Lung (tissue), 13 donors: ENCODE results near the gene GATAD2A. TPM values are rescaled to one million over a fixed set of nuclear protein-coding genes. Genes with fewer than 3 reads are reported as not detected.

Experiments
- ATAC-seq: fragments of 200-7000 bp; cut with Tn5 transposase; one replicate; pipeline ENCODE4 v1.9.1; 2020; ENCODE audit warnings: moderate number of reproducible peaks; ENCODE audit not compliant: insufficient read depth, low FRiP score
- DNase-seq, 3 donors: peaks; one replicate each; pipeline ENCODE4 v3.0.0-alpha.2; 2013 to 2017
- H3K27ac ChIP-seq, 2 donors: one replicate each; pipeline ENCODE4 v1.5.1; 2013; ENCODE audit warnings: mild to moderate bottlenecking in 2 of 2, moderate library complexity in 2 of 2, control low read depth in 1 of 2, inconsistent platforms in 1 of 2, low read depth in 1 of 2, low read length in 1 of 2
- H3K27me3 ChIP-seq, 3 donors: one replicate each; pipeline ENCODE4 v1.5.1; 2013; ENCODE audit warnings: low read length in 2 of 3; ENCODE audit not compliant: control insufficient read depth in 3 of 3, insufficient read depth in 3 of 3
- H3K36me3 ChIP-seq, 4 donors: one replicate each; pipeline ENCODE4 v1.5.1; 2013; ENCODE audit warnings: low read length in 4 of 4, mild to moderate bottlenecking in 1 of 4, moderate library complexity in 1 of 4; ENCODE audit not compliant: control insufficient read depth in 4 of 4, insufficient read depth in 4 of 4
- H3K4me1 ChIP-seq, 5 donors: one replicate each; pipeline ENCODE4 v1.5.1; 2013; ENCODE audit warnings: low read length in 5 of 5, mild to moderate bottlenecking in 2 of 5, moderate library complexity in 1 of 5; ENCODE audit not compliant: control insufficient read depth in 5 of 5, insufficient read depth in 5 of 5
- H3K4me3 ChIP-seq: one replicate; pipeline ENCODE4 v1.5.1; 2013; ENCODE audit warnings: mild to moderate bottlenecking, control low read depth, moderate library complexity
- H3K9ac ChIP-seq, 2 donors: one replicate each; pipeline ENCODE4 v1.5.1; 2013; ENCODE audit warnings: low read length in 2 of 2, control low read depth in 1 of 2; ENCODE audit not compliant: insufficient read depth in 1 of 2
- H3K9me3 ChIP-seq, 4 donors: one replicate each; pipeline ENCODE4 v1.5.1; 2013; ENCODE audit warnings: low read length in 3 of 4, mild to moderate bottlenecking in 1 of 4, moderate library complexity in 1 of 4; ENCODE audit not compliant: control insufficient read depth in 4 of 4, insufficient read depth in 3 of 4
- WGBS, 2 donors: extraction: QIAGEN DNeasy Blood & Tissue Kit; methylation state at CpG; one replicate each; pipeline ENCODE4 v1.1.7; 2013; 5-methylcytosine and 5-hydroxymethylcytosine counted together
- polyA plus RNA-seq, 2 donors: library from polyadenylated mRNA; stranded (reverse); fragments of 200-250 nt; gene quantifications; one replicate each; pipeline ENCODE4 v1.2.1, GENCODE V29; 2013
- small RNA-seq: library from RNA; depleted of rRNA; stranded (forward); fragments of <200 nt; gene quantifications from one replicate; pipeline ENCODE3, GENCODE V24; 2014; ENCODE audit warnings: low replicate concordance
- total RNA-seq, 2 donors: library from RNA; depleted of rRNA in 1 of 2; stranded (reverse); fragments of >200 nt in 1 of 2; gene quantifications; one replicate each; pipeline ENCODE4 v1.2.1, GENCODE V29; 2014 to 2021
- TF ChIP-seq, protein P1 (sequence below): IDR thresholded peaks from 2 replicates; pipeline ENCODE4 v1.5.1; 2012; ENCODE audit warnings: mild to moderate bottlenecking; ENCODE audit errors: control extremely low read depth, extremely low read depth
- donor health status: control.
- donor health status: control.
- donor health status: Bipolar disorder and iron deficiency.
- donor health status: healthy.
- donor health status: DM: yes; HTN: yes; CAD: no.

The GATAD2A gene
- total and polyA plus RNA-seq, 4 donors, result 30.6 to 93.7 (median 37.4) TPM

DNA sequence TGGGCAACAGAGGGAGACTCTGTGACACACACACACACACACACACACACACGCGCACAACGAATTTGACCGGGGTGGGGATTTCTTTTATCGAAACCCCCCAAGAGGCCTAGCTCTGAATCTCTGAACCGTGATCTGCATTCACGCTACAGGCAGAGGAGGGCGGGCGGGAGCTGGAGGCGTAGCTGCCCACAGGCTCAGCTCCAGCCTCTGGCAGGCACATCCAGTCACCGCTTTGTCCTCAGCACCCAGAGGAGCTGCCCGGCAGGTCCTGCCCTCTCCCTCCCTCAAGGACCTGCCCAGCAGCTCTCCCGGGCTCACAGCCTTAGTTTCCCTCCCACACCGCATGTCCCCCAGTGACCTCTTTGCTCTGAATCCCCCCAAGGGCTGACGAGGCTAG lies 152.6 kb downstream of the GATAD2A start:
- Histone ChIP-seq H3K36me3 (peaks cover 0 to 6% (median 0%) of the 10 kb centered on the region in 4 donors), H3K4me1 (no peaks in the 10 kb centered on the region), H3K9ac (no peak overlapping the region), H3K27me3 (no peaks in the 10 kb centered on the region), H3K9me3 (no peaks in the 10 kb centered on the region), H3K27ac (no peak overlapping the region), H3K4me3 (no peak overlapping the region)
- ATAC-seq (no peak), DNase-seq (no peak)
- TF ChIP-seq, protein P1, sequence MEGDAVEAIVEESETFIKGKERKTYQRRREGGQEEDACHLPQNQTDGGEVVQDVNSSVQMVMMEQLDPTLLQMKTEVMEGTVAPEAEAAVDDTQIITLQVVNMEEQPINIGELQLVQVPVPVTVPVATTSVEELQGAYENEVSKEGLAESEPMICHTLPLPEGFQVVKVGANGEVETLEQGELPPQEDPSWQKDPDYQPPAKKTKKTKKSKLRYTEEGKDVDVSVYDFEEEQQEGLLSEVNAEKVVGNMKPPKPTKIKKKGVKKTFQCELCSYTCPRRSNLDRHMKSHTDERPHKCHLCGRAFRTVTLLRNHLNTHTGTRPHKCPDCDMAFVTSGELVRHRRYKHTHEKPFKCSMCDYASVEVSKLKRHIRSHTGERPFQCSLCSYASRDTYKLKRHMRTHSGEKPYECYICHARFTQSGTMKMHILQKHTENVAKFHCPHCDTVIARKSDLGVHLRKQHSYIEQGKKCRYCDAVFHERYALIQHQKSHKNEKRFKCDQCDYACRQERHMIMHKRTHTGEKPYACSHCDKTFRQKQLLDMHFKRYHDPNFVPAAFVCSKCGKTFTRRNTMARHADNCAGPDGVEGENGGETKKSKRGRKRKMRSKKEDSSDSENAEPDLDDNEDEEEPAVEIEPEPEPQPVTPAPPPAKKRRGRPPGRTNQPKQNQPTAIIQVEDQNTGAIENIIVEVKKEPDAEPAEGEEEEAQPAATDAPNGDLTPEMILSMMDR, result no peak
- WGBS, 2 donors, result 84 to 87% methylated on average over 15 of the region's 15 CpGs

Small RNAs within 50 kb of the gene (small RNA-seq; reads per million reads assigned to genes)
- gene MIR640, result not detected

Other genes starting within 250 kb of the GATAD2A start
- 1 to 10 TPM in 1 of 2 donors, under 1 TPM in 1; 0.63 to 1.8 TPM for gene MEF2B, start 235.4 kb upstream of the GATAD2A start, total RNA-seq
- gene MEF2B, start 235.4 kb upstream of the GATAD2A start, polyA plus RNA-seq, result under 1 TPM; 0.44 to 0.59 TPM
- 10 to 100 TPM; 10.0 to 41.4 TPM for gene BORCS8, start 213.5 kb upstream of the GATAD2A start, total RNA-seq
- 10 to 100 TPM; 30.9 to 37.5 TPM for gene BORCS8, start 213.5 kb upstream of the GATAD2A start, polyA plus RNA-seq
- 10 to 100 TPM; 46.6 to 97.6 TPM for gene RFXANK, start 213.4 kb upstream of the GATAD2A start, total RNA-seq
- 100 to 1,000 TPM in 1 of 2 donors, 10 to 100 TPM in 1; 99.6 to 148 TPM for gene RFXANK, start 213.4 kb upstream of the GATAD2A start, polyA plus RNA-seq
- 10 to 100 TPM in 1 of 2 donors, 1 to 10 TPM in 1; 4.6 to 18.6 TPM for gene NR2C2AP, start 202.3 kb upstream of the GATAD2A start, total RNA-seq
- gene NR2C2AP, start 202.3 kb upstream of the GATAD2A start, polyA plus RNA-seq, result 10 to 100 TPM; 23.9 to 26.7 TPM
- under 1 TPM; 0.03 to 0.06 TPM for gene NCAN, start 193.7 kb upstream of the GATAD2A start, total RNA-seq
- gene NCAN, start 193.7 kb upstream of the GATAD2A start, polyA plus RNA-seq, result under 1 TPM in 1 of 2 donors, not detected in 1; 0.01 TPM
- gene TM6SF2, start 132.4 kb upstream of the GATAD2A start, total RNA-seq, result 1 to 10 TPM in 1 of 2 donors, under 1 TPM in 1; 0.74 to 2.4 TPM
- under 1 TPM; 0.23 to 0.33 TPM for gene TM6SF2, start 132.4 kb upstream of the GATAD2A start, polyA plus RNA-seq
- 10 to 100 TPM; 22.3 to 42.8 TPM for gene SUGP1, start 85.2 kb upstream of the GATAD2A start, total RNA-seq
- 10 to 100 TPM; 27.9 to 29.5 TPM for gene SUGP1, start 85.2 kb upstream of the GATAD2A start, polyA plus RNA-seq
- gene MAU2, start 84.8 kb upstream of the GATAD2A start, total RNA-seq, result 10 to 100 TPM; 64.4 to 68.0 TPM
- gene MAU2, start 84.8 kb upstream of the GATAD2A start, polyA plus RNA-seq, result 10 to 100 TPM; 21.6 to 24.7 TPM
- gene TSSK6, start 109.9 kb downstream of the GATAD2A start, total RNA-seq, result 1 to 10 TPM; 2.3 to 3.1 TPM
- gene TSSK6, start 109.9 kb downstream of the GATAD2A start, polyA plus RNA-seq, result 1 to 10 TPM in 1 of 2 donors, under 1 TPM in 1; 0.89 to 1.7 TPM
- 100 to 1,000 TPM in 1 of 2 donors, 10 to 100 TPM in 1; 63.7 to 320 TPM for gene NDUFA13, start 110.5 kb downstream of the GATAD2A start, total RNA-seq
- gene NDUFA13, start 110.5 kb downstream of the GATAD2A start, polyA plus RNA-seq, result 100 to 1,000 TPM; 301 to 360 TPM
- 1 to 10 TPM in 1 of 2 donors, under 1 TPM in 1; 0.77 to 4.7 TPM for gene YJEFN3, start 123.2 kb downstream of the GATAD2A start, total RNA-seq
- 1 to 10 TPM; 3.6 to 3.9 TPM for gene YJEFN3, start 123.2 kb downstream of the GATAD2A start, polyA plus RNA-seq
- under 1 TPM; 0.31 to 0.68 TPM for gene CILP2, start 132.6 kb downstream of the GATAD2A start, total RNA-seq
- under 1 TPM; 0.06 to 0.46 TPM for gene CILP2, start 132.6 kb downstream of the GATAD2A start, polyA plus RNA-seq
- 1 to 10 TPM; 7.0 to 8.3 TPM for gene PBX4, start 213.0 kb downstream of the GATAD2A start, total RNA-seq
- 1 to 10 TPM; 2.2 to 6.7 TPM for gene PBX4, start 213.0 kb downstream of the GATAD2A start, polyA plus RNA-seq
- 10 to 100 TPM in 1 of 2 donors, 1 to 10 TPM in 1; 5.1 to 22.7 TPM for gene LPAR2, start 222.5 kb downstream of the GATAD2A start, total RNA-seq
- 10 to 100 TPM; 16.2 to 42.4 TPM for gene LPAR2, start 222.5 kb downstream of the GATAD2A start, polyA plus RNA-seq
- 10 to 100 TPM; 13.1 to 50.1 TPM for gene GMIP, start 238.0 kb downstream of the GATAD2A start, total RNA-seq
- 10 to 100 TPM; 13.2 to 54.1 TPM for gene GMIP, start 238.0 kb downstream of the GATAD2A start, polyA plus RNA-seq